Measurements from ENCODE around the gene CALN1.

CALN1 gene

DNA sequence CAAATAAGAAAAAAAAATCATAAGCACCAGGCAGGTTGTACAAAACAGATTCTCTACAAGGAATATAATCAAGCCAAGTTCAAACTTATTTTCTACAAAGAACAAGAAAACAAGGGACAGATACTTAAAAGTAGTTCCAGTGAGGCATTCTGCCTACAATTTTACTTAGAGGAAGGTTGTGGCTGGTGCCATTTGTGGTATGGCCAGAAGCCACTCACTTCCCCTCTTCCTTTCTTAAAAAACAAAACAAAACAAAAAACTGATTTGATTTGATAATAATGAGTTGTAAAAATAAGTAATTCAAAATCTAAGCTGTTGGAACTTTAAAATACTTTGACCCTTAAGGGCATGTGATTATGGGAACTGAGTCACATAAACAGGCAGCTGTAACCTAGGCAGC is 420.6 kb downstream of the CALN1 start:
- TF ChIP-seq, protein P1, sequence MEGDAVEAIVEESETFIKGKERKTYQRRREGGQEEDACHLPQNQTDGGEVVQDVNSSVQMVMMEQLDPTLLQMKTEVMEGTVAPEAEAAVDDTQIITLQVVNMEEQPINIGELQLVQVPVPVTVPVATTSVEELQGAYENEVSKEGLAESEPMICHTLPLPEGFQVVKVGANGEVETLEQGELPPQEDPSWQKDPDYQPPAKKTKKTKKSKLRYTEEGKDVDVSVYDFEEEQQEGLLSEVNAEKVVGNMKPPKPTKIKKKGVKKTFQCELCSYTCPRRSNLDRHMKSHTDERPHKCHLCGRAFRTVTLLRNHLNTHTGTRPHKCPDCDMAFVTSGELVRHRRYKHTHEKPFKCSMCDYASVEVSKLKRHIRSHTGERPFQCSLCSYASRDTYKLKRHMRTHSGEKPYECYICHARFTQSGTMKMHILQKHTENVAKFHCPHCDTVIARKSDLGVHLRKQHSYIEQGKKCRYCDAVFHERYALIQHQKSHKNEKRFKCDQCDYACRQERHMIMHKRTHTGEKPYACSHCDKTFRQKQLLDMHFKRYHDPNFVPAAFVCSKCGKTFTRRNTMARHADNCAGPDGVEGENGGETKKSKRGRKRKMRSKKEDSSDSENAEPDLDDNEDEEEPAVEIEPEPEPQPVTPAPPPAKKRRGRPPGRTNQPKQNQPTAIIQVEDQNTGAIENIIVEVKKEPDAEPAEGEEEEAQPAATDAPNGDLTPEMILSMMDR (IDR thresholded peaks at IDR 0.05; ENCODE audit: control insufficient read depth, extremely low read depth, insufficient read depth): no peak
- no peak for DNase-seq (ENCODE audit: low read depth)
- no peak overlapping the region for H3K4me3 ChIP-seq (ENCODE audit: low read depth, low read length)

DNA sequence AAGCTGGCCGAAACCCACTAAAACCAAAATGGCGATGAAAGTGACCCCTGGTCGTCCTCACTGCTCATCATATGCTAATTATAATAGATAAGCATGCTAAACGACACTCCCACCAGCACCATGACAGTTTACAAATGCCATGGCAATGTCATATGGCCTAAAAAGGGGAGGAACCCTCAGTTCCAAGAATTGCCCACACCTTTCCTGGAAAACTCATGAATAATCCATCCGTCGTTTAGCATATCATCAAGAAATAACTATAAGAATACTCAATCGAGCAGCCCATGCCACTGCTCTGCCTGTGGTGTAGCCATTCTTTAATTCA is 422.0 kb downstream of the CALN1 start:
- TF ChIP-seq, protein P1 (IDR thresholded peaks at IDR 0.05; ENCODE audit: control insufficient read depth, extremely low read depth, insufficient read depth): no peak
- H3K4me3 ChIP-seq (ENCODE audit: low read depth, low read length): no peak overlapping the region
- DNase-seq (ENCODE audit: low read depth): no peak

DNA sequence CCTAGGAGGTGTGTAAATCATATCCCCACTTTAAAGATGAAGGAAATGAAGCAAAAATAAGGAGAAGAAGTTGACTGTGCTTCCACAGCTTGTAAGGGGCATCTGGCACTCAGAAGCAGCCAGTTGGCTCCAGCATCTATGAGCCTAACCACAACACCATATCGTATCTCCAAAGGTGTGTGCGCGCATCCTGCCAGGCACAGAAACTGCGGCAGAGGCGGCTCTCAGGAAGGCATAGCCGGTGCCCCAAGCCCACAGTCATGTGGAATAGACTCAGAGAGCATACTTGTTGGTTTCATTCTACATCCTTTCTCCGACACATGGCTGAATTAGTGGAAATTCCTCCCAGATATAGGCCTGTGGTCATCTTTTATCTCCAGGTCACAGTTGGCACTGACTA is 423.9 kb downstream of the CALN1 start:
- H3K4me3 ChIP-seq (ENCODE audit: low read depth, low read length): no peak overlapping the region
- no peak for DNase-seq (ENCODE audit: low read depth)
- TF ChIP-seq, protein P1 (IDR thresholded peaks at IDR 0.05; ENCODE audit: control insufficient read depth, extremely low read depth, insufficient read depth): no peak

DNA sequence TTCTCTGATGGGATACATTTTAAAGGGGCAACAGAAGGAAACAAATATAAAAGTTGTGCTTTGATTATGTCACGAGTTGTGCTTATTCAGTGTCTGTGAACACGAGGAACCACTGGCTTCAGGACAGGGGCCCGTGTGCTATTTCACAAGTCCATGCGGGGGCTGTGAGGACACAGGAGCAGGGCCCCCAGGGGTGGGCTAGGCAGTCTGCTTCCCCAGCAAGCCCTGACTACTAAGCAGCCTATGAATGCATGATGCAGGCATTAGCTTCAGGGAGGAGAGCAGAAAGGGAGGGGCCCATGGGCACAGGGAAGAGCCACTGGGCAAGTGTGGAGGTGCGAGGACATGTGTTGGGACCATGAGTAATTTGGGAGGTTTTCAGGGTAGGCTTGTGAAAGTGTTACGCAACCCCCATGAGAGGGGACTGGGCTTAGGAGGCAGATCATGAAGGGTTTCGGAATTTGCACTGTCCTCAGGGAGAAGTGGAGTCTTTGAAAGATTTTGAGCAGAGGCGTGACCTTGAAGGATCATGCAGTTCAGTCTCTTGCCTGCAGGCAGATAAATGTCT is 424.9 kb downstream of the CALN1 start:
- TF ChIP-seq, protein P1 (IDR thresholded peaks at IDR 0.05; ENCODE audit: control insufficient read depth, extremely low read depth, insufficient read depth): no peak
- no peak overlapping the region for H3K4me3 ChIP-seq (ENCODE audit: low read depth, low read length)
- no peak for DNase-seq (ENCODE audit: low read depth)

DNA sequence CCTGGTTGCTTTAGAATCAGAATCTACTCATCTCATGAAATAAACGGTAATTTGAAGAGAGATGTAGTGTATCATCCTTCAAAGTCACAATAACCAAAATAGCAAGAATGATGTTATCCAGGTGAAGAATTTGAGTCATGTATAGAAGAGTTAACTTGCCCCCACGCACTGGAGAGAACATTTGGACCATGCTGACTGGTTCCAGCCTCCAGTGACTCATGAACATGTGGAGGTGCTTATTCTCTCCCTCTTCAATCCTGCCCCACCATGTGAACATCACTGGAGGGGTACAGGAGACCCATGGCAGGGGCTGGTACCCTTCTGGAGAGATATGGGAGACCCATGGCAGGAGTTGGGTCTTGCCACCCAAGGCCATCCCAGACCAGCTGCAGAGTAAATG is 427.8 kb downstream of the CALN1 start:
- TF ChIP-seq, protein P1 (IDR thresholded peaks at IDR 0.05; ENCODE audit: control insufficient read depth, extremely low read depth, insufficient read depth): no peak
- no peak overlapping the region for H3K4me3 ChIP-seq (ENCODE audit: low read depth, low read length)
- no peak for DNase-seq (ENCODE audit: low read depth)

DNA sequence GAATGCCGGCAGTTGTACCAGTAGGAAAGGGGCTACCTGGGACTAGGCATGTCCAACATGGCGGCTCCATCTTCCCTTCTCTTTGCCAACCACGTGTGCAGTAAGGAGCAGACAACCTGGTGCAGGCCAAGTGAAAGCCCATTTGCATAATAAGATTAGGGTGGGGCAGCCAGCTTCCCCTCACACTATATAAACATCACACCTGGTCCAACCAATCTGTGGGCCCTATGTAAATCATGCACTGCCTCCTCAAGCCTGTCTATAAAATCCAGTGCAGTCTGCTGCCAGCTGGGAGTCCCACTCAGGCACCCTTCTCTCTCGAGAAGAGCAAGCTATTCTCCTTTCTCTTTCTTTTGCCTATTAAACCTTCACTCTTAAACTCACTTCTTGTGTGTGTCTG is 429.3 kb downstream of the CALN1 start:
- H3K4me3 ChIP-seq (ENCODE audit: low read depth, low read length): no peak overlapping the region
- TF ChIP-seq, protein P1 (IDR thresholded peaks at IDR 0.05; ENCODE audit: control insufficient read depth, extremely low read depth, insufficient read depth): no peak
- DNase-seq (ENCODE audit: low read depth): no peak

DNA sequence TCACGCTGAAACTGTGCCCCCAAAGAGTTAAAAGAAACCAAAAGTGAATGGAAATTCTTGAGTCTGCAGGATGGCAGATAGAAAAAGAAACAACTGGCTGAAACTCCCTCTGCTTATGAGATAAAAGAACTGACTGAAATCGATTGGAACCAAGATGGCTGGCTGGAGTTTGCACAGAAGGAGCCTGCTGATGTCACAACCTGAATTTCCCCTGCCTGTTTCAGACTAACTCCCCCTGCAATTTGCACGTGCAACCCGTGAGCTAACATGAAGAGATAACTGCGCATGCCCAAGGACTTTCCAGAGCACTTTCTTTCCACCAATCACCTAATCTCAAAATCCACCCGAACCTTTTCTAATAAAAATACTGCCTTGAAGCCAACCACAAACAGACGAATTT is 435.5 kb downstream of the CALN1 start:
- TF ChIP-seq, protein P1 (IDR thresholded peaks at IDR 0.05; ENCODE audit: control insufficient read depth, extremely low read depth, insufficient read depth): no peak
- no peak for DNase-seq (ENCODE audit: low read depth)
- no peak overlapping the region for H3K4me3 ChIP-seq (ENCODE audit: low read depth, low read length)
